ENCODE measurements around the gene GGCT.
A peak's percentile ranks its signal among the peaks of the same experiment; 100 is the strongest.

GGCT gene

GRCh38 chr7:30505174-30505697 is 607 bp upstream of the GGCT start:
- TF ChIP-seq CTCF (IDR thresholded peaks at IDR 0.05) (no peak), ZFX (IDR thresholded peaks at IDR 0.05; ENCODE audit: borderline replicate concordance) (no peak)
- H3K27ac ChIP-seq = peak overlapping the region; percentile 73

- H3K27ac ChIP-seq = peak overlapping the region; percentile 73
- TF ChIP-seq ZFX (IDR thresholded peaks at IDR 0.05; ENCODE audit: borderline replicate concordance) = no peak
- TF ChIP-seq CTCF (IDR thresholded peaks at IDR 0.05) = no peak
These were observed 1.1 kb downstream of the GGCT start for GRCh38 chr7:30503274-30504212.

- TF ChIP-seq ZFX (IDR thresholded peaks at IDR 0.05; ENCODE audit: borderline replicate concordance) (no peak), CTCF (IDR thresholded peaks at IDR 0.05) (no peak)
- no peak overlapping the region; the same call in 1 of the 2 replicates for H3K27ac ChIP-seq
These were observed 2.0 kb downstream of the GGCT start for GRCh38 chr7:30502470-30503251.

- no peak overlapping the region for H3K27ac ChIP-seq
- TF ChIP-seq CTCF (IDR thresholded peaks at IDR 0.05) = no peak
- TF ChIP-seq ZFX (IDR thresholded peaks at IDR 0.05; ENCODE audit: borderline replicate concordance) = no peak
These were observed 3.4 kb downstream of the GGCT start for GRCh38 chr7:30501264-30501663.

- H3K27ac ChIP-seq = no peak overlapping the region
- TF ChIP-seq CTCF (IDR thresholded peaks at IDR 0.05) (no peak), ZFX (IDR thresholded peaks at IDR 0.05; ENCODE audit: borderline replicate concordance) (no peak)
These were observed 11.4 kb downstream of the GGCT start for GRCh38 chr7:30493228-30493627.

- H3K27ac ChIP-seq = no peak overlapping the region
- TF ChIP-seq ZFX (IDR thresholded peaks at IDR 0.05; ENCODE audit: borderline replicate concordance) = no peak
- no peak for TF ChIP-seq CTCF (IDR thresholded peaks at IDR 0.05)
These were observed 13.2 kb downstream of the GGCT start for GRCh38 chr7:30491417-30491816.
